ENCODE measurements around the gene TSKS.
A peak's percentile ranks its signal among the peaks of the same experiment; 100 is the strongest.

TSKS gene

GRCh38 chr19:49700563-49700962 lies 62.5 kb downstream of the TSKS start:
- Mint-ChIP-seq H3K4me1 (no peaks in the 10 kb centered on the region), H3K36me3 (no peaks in the 10 kb centered on the region), H3K4me3 (no peak overlapping the region), H3K9me3 (no peaks in the 10 kb centered on the region), H3K27ac (no peak overlapping the region), H3K27me3 (peaks cover 11 to 20% of the 10 kb centered on the region in 2 donors)
- ATAC-seq (replicated peaks) (peak in 1 of 2 donors; percentile 31), DNase-seq (no peak)

- ATAC-seq (replicated peaks) (no peak), DNase-seq (no peak)
- Mint-ChIP-seq H3K9me3 (no peaks in the 10 kb centered on the region), H3K4me3 (no peak overlapping the region), H3K27me3 (peaks cover 11 to 24% of the 10 kb centered on the region in 2 donors), H3K4me1 (no peaks in the 10 kb centered on the region), H3K36me3 (no peaks in the 10 kb centered on the region), H3K27ac (no peak overlapping the region)
These were observed 63.7 kb downstream of the TSKS start for GRCh38 chr19:49699364-49699763.

GRCh38 chr19:49696865-49697264 lies 66.2 kb downstream of the TSKS start:
- ATAC-seq (replicated peaks) (no peak), DNase-seq (no peak)
- no peak overlapping the region for H3K27ac Mint-ChIP-seq
- no peaks in the 10 kb centered on the region for H3K4me1 Mint-ChIP-seq
- H3K36me3 Mint-ChIP-seq: no peaks in the 10 kb centered on the region
- H3K9me3 Mint-ChIP-seq: no peaks in the 10 kb centered on the region
- H3K4me3 Mint-ChIP-seq: no peak overlapping the region
- H3K27me3 Mint-ChIP-seq: peaks cover 20 to 46% of the 10 kb centered on the region in 2 donors

- no peaks in the 10 kb centered on the region for H3K9me3 Mint-ChIP-seq
- no peak for DNase-seq
These were observed 67.0 kb downstream of the TSKS start for GRCh38 chr19:49696115-49696514.

GRCh38 chr19:49692147-49692506 lies 71.0 kb downstream of the TSKS start:
- no peak for DNase-seq
- Mint-ChIP-seq H3K4me1 (peaks cover 25 to 36% of the 10 kb centered on the region in 2 donors), H3K36me3 (peaks cover 24 to 35% of the 10 kb centered on the region in 2 donors), H3K27ac (peak overlapping the region; percentile 37), H3K9me3 (no peaks in the 10 kb centered on the region), H3K27me3 (peaks cover 29 to 52% of the 10 kb centered on the region in 2 donors), H3K4me3 (no peak overlapping the region)
- ATAC-seq (replicated peaks): no peak

More at GRCh38 chr19:49696115-49696514, 67.0 kb downstream of the TSKS start:
- no peak overlapping the region for H3K4me3 Mint-ChIP-seq
- H3K4me1 Mint-ChIP-seq: peaks cover 0 to 2% of the 10 kb centered on the region in 2 donors
- no peak for ATAC-seq (replicated peaks)
- H3K27ac Mint-ChIP-seq: no peak overlapping the region
- H3K36me3 Mint-ChIP-seq: no peaks in the 10 kb centered on the region
- H3K27me3 Mint-ChIP-seq: peaks cover 21 to 45% of the 10 kb centered on the region in 2 donors

GRCh38 chr19:49691243-49692146 lies 71.6 kb downstream of the TSKS start:
- Mint-ChIP-seq H3K36me3 (peaks cover 27 to 39% of the 10 kb centered on the region in 2 donors), H3K4me3 (peak overlapping the region; percentile 73 to 76), H3K4me1 (peaks cover 28 to 40% of the 10 kb centered on the region in 2 donors), H3K9me3 (no peaks in the 10 kb centered on the region), H3K27me3 (peaks cover 29 to 47% of the 10 kb centered on the region in 2 donors), H3K27ac (peak overlapping the region; percentile 37)
- DNase-seq (no peak), ATAC-seq (replicated peaks) (peak; percentile 34 to 48)

GRCh38 chr19:49690656-49691242 lies 72.4 kb downstream of the TSKS start, which contains the start of gene CPT1C:
CPT1C (plus strand) TSS chr19:49691116; CDS start chr19:49692253, 1,137 bp downstream.
- H3K36me3 Mint-ChIP-seq: peaks cover 29 to 45% of the 10 kb centered on the region in 2 donors
- DNase-seq (no peak), ATAC-seq (replicated peaks) (peak; percentile 48 to 53)
- peaks cover 29 to 43% of the 10 kb centered on the region in 2 donors for H3K4me1 Mint-ChIP-seq
- no peaks in the 10 kb centered on the region for H3K9me3 Mint-ChIP-seq
- peak within 1 kb of the TSS; percentile 37 for H3K27ac Mint-ChIP-seq
- peaks cover 29 to 47% of the 10 kb centered on the region in 2 donors for H3K27me3 Mint-ChIP-seq
- peak within 1 kb of the TSS; percentile 73 to 76 for H3K4me3 Mint-ChIP-seq

- peaks cover 35 to 50% of the 10 kb centered on the region in 2 donors for H3K36me3 Mint-ChIP-seq
- H3K27me3 Mint-ChIP-seq: peaks cover 29 to 47% of the 10 kb centered on the region in 2 donors
- peak overlapping the region; percentile 73 to 76 for H3K4me3 Mint-ChIP-seq
- H3K27ac Mint-ChIP-seq: peak overlapping the region; percentile 37
- DNase-seq (no peak), ATAC-seq (replicated peaks) (peak; percentile 25 to 26)
- peaks cover 33 to 49% of the 10 kb centered on the region in 2 donors for H3K4me1 Mint-ChIP-seq
- no peaks in the 10 kb centered on the region for H3K9me3 Mint-ChIP-seq
These were observed 72.9 kb downstream of the TSKS start for GRCh38 chr19:49690079-49690655.
